H9 (cell line): ENCODE data around the gene TOPORS. TPM values are rescaled to one million over a fixed set of nuclear protein-coding genes. Genes with fewer than 3 reads are reported as not detected.
A peak's percentile ranks its signal among the peaks of the same experiment; 100 is the strongest.

Experiments used
- DNase-seq: peaks from one replicate; pipeline ENCODE4 v3.0.0-alpha.2; 2017
- H2AFZ ChIP-seq: one replicate; pipeline ENCODE4 v1.6.1; 2013; ENCODE audit warnings: mild to moderate bottlenecking, low read length, control low read depth, moderate library complexity
- H2AK5ac ChIP-seq: 2 replicates; pipeline ENCODE4 v1.6.1; 2013; ENCODE audit warnings: low read length, control low read depth, mixed read lengths; ENCODE audit not compliant: insufficient read length
- H2BK120ac ChIP-seq: one replicate; pipeline ENCODE4 v1.6.1; 2013; ENCODE audit warnings: low read depth, mild to moderate bottlenecking, low read length, control low read depth, inconsistent platforms; ENCODE audit not compliant: poor library complexity, severe bottlenecking
- H2BK12ac ChIP-seq: 2 replicates; pipeline ENCODE4 v1.6.1; 2013; ENCODE audit warnings: low read length, control low read depth, mixed read lengths, low read depth; ENCODE audit not compliant: insufficient read length
- H2BK15ac ChIP-seq: 2 replicates; pipeline ENCODE4 v1.6.1; 2013; ENCODE audit warnings: low read depth, low read length, control low read depth
- H2BK20ac ChIP-seq: one replicate; pipeline ENCODE4 v1.6.1; 2013; ENCODE audit warnings: low read depth, mild to moderate bottlenecking, low read length, control low read depth, inconsistent platforms; ENCODE audit not compliant: poor library complexity, severe bottlenecking
- H2BK5ac ChIP-seq: 2 replicates; pipeline ENCODE4 v1.6.1; 2013; ENCODE audit warnings: low read length, control low read depth, mixed read lengths; ENCODE audit not compliant: insufficient read length
- H3K14ac ChIP-seq: 2 replicates; pipeline ENCODE4 v1.6.1; 2013; ENCODE audit warnings: low read length, control low read depth; ENCODE audit not compliant: insufficient read depth
- H3K18ac ChIP-seq: 2 replicates; pipeline ENCODE4 v1.6.1; 2013; ENCODE audit warnings: low read depth, mild to moderate bottlenecking, mixed read lengths, low read length, control low read depth; ENCODE audit not compliant: insufficient read length
- H3K23ac ChIP-seq: 2 replicates; pipeline ENCODE4 v1.6.1; 2013; ENCODE audit warnings: low read length, control low read depth, mixed read lengths, low read depth; ENCODE audit not compliant: insufficient read length
- H3K23me2 ChIP-seq: 2 replicates; pipeline ENCODE4 v1.6.1; 2013; ENCODE audit warnings: low read depth, mild to moderate bottlenecking, mixed read lengths, low read length, control low read depth; ENCODE audit not compliant: insufficient read length, poor library complexity, severe bottlenecking
- H3K27ac ChIP-seq: 2 replicates; pipeline ENCODE4 v1.5.1; 2013; ENCODE audit warnings: low read length, control low read depth, mixed read lengths, low read depth; ENCODE audit not compliant: insufficient read length
- H3K27me3 ChIP-seq: 2 replicates; pipeline ENCODE4 v1.6.1; 2013; ENCODE audit warnings: low read length, control low read depth, inconsistent platforms; ENCODE audit not compliant: insufficient read depth
- H3K4ac ChIP-seq: 2 replicates; pipeline ENCODE4 v1.6.1; 2013; ENCODE audit warnings: low read depth, mild to moderate bottlenecking, control low read depth, inconsistent platforms, low read length, moderate library complexity
- H3K4me1 ChIP-seq: 2 replicates; pipeline ENCODE4 v1.6.1; 2013; ENCODE audit warnings: low read length, control low read depth, inconsistent platforms; ENCODE audit not compliant: insufficient read depth
- H3K4me2 ChIP-seq: 2 replicates; pipeline ENCODE4 v1.6.1; 2013; ENCODE audit warnings: low read length, control low read depth, mixed read lengths; ENCODE audit not compliant: insufficient read length, insufficient read depth
- H3K56ac ChIP-seq: 2 replicates; pipeline ENCODE4 v1.6.1; 2013; ENCODE audit warnings: low read depth, mild to moderate bottlenecking, mixed read lengths, low read length, control low read depth; ENCODE audit not compliant: insufficient read length
- H3K79me1 ChIP-seq: 2 replicates; pipeline ENCODE4 v1.6.1; 2013; ENCODE audit warnings: low read depth, mild to moderate bottlenecking, moderate library complexity, low read length, control low read depth, inconsistent platforms; ENCODE audit not compliant: insufficient read depth, poor library complexity, severe bottlenecking
- H3K79me2 ChIP-seq: 2 replicates; pipeline ENCODE4 v1.6.1; 2013; ENCODE audit warnings: low read length, control low read depth, inconsistent platforms; ENCODE audit not compliant: insufficient read depth
- H3K9ac ChIP-seq: 2 replicates; pipeline ENCODE4 v1.6.1; 2013; ENCODE audit warnings: low read length, control low read depth, mixed read lengths; ENCODE audit not compliant: insufficient read length; ENCODE audit errors: extremely low read depth
- H3K9me3 ChIP-seq: one replicate; pipeline ENCODE4 v1.6.1; 2013; ENCODE audit warnings: low read depth, low read length, inconsistent platforms; ENCODE audit not compliant: control insufficient read depth
- H3T11ph ChIP-seq: one replicate; pipeline ENCODE4 v1.6.1; 2013; ENCODE audit warnings: mild to moderate bottlenecking, low read length, control low read depth, inconsistent platforms
- H4K20me1 ChIP-seq: one replicate; pipeline ENCODE4 v1.6.1; 2013; ENCODE audit not compliant: control insufficient read depth, insufficient read length, insufficient read depth
- H4K5ac ChIP-seq: 2 replicates; pipeline ENCODE4 v1.6.1; 2013; ENCODE audit warnings: low read depth, mild to moderate bottlenecking, mixed read lengths, low read length, control low read depth; ENCODE audit not compliant: insufficient read length
- H4K8ac ChIP-seq: replicated peaks from 2 replicates; pipeline ENCODE4 v1.6.1; 2013; ENCODE audit warnings: low read length, control low read depth, mixed read lengths, low read depth; ENCODE audit not compliant: insufficient read length
- H4K91ac ChIP-seq: 2 replicates; pipeline ENCODE4 v1.6.1; 2013; ENCODE audit warnings: low read depth, mild to moderate bottlenecking, moderate library complexity, mixed read lengths, low read length, control low read depth; ENCODE audit not compliant: insufficient read length
- H3K27ac Mint-ChIP-seq, 3 experiments: 2 replicates in 2 of 3; 3 replicates in 1 of 3; pipeline ENCODE4 v1.8.0; 2020 to 2021; ENCODE audit warnings: mixed read lengths in 3 of 3, mild to moderate bottlenecking in 1 of 3, moderate library complexity in 1 of 3
- H3K27me3 Mint-ChIP-seq: 2 replicates; pipeline ENCODE4 v1.8.0; 2021; ENCODE audit warnings: low read depth, mild to moderate bottlenecking, moderate library complexity, mixed read lengths
- H3K36me3 Mint-ChIP-seq, 3 experiments: 2 replicates in 2 of 3; 3 replicates in 1 of 3; pipeline ENCODE4 v1.8.0; 2020 to 2021; ENCODE audit warnings: low read depth in 3 of 3, mixed read lengths in 3 of 3; ENCODE audit not compliant: insufficient read depth in 1 of 3
- H3K4me1 Mint-ChIP-seq, 2 experiments: 2 replicates each; pipeline ENCODE4 v1.8.0; 2020; ENCODE audit warnings: mixed read lengths in 2 of 2
- H3K4me3 Mint-ChIP-seq, 2 experiments: 2 replicates in 1 of 2; 3 replicates in 1 of 2; pipeline ENCODE4 v1.8.0; 2020 to 2021; ENCODE audit warnings: mild to moderate bottlenecking in 2 of 2, mixed read lengths in 2 of 2, moderate library complexity in 1 of 2
- H3K9me3 Mint-ChIP-seq, 2 experiments: 2 replicates in 1 of 2; 3 replicates in 1 of 2; pipeline ENCODE4 v1.8.0; 2020; ENCODE audit warnings: mild to moderate bottlenecking in 2 of 2, mixed read lengths in 2 of 2, moderate library complexity in 1 of 2
- WGBS: extraction: QIAGEN DNeasy Blood & Tissue Kit; methylation state at CpG from one replicate; pipeline ENCODE4 v1.1.7; 2013; ENCODE audit warnings: missing lambda C conversion rate, low lambda C conversion rate, mixed read lengths; ENCODE audit not compliant: insufficient read length; ENCODE audit errors: extremely low coverage; 5-methylcytosine and 5-hydroxymethylcytosine counted together
- total RNA-seq: library from RNA; stranded (reverse); gene quantifications from 2 replicates; pipeline ENCODE4 v1.2.1, GENCODE V29; 2021
- TF ChIP-seq, protein P1 (sequence below): fragments of 200-600 bp; sonication (generic); conservative IDR thresholded peaks from 3 replicates; pipeline ENCODE4 v1.8.0; 2021; ENCODE audit warnings: antibody characterized with exemption, mild to moderate bottlenecking

The TOPORS gene
- total RNA-seq, 1 experiment from 2014 or later, result 31.9 TPM

- no peak within 1 kb of the TSS for H2AK5ac ChIP-seq
- peak within 1 kb of the TSS; percentile 85 for H3K9ac ChIP-seq
- H3K9me3 Mint-ChIP-seq, result no peaks in the 10 kb centered on the region
- no peak within 1 kb of the TSS for H2AFZ ChIP-seq
- peaks cover 9 to 10% (median 9%) of the 10 kb centered on the region in 3 experiments; a peak in 6 of 7 replicates for H3K36me3 Mint-ChIP-seq
- no peak within 1 kb of the TSS for H2BK15ac ChIP-seq
- no peak within 1 kb of the TSS for H4K91ac ChIP-seq
- H3K4ac ChIP-seq, result no peak within 1 kb of the TSS; the same call in 1 of the 2 replicates
- no peaks in the 10 kb centered on the region for H3K4me1 ChIP-seq
- H4K8ac ChIP-seq, result no peak within 1 kb of the TSS
- H3K79me1 ChIP-seq, result peaks cover 3% of the 10 kb centered on the region
- no peak within 1 kb of the TSS for H2BK20ac ChIP-seq
- H3K4me3 Mint-ChIP-seq, result peak within 1 kb of the TSS; percentile 99 to 100
- peaks cover 9 to 15% of the 10 kb centered on the region in 2 experiments for H3K4me1 Mint-ChIP-seq
- no peak within 1 kb of the TSS for H3K56ac ChIP-seq
- peaks cover 9% of the 10 kb centered on the region; the same call in 1 of the 2 replicates for H3K79me2 ChIP-seq
- DNase-seq, result peak; percentile 95
- peak within 1 kb of the TSS; percentile 70 for H3K4me2 ChIP-seq
- TF ChIP-seq, protein P1, sequence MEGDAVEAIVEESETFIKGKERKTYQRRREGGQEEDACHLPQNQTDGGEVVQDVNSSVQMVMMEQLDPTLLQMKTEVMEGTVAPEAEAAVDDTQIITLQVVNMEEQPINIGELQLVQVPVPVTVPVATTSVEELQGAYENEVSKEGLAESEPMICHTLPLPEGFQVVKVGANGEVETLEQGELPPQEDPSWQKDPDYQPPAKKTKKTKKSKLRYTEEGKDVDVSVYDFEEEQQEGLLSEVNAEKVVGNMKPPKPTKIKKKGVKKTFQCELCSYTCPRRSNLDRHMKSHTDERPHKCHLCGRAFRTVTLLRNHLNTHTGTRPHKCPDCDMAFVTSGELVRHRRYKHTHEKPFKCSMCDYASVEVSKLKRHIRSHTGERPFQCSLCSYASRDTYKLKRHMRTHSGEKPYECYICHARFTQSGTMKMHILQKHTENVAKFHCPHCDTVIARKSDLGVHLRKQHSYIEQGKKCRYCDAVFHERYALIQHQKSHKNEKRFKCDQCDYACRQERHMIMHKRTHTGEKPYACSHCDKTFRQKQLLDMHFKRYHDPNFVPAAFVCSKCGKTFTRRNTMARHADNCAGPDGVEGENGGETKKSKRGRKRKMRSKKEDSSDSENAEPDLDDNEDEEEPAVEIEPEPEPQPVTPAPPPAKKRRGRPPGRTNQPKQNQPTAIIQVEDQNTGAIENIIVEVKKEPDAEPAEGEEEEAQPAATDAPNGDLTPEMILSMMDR, result no peak
- H2BK5ac ChIP-seq, result no peak within 1 kb of the TSS
- peak within 1 kb of the TSS; percentile 64; the same call in 1 of the 2 replicates for H3K14ac ChIP-seq
- no peak within 1 kb of the TSS for H4K5ac ChIP-seq
- no peaks in the 10 kb centered on the region for H3K9me3 ChIP-seq
- peak within 1 kb of the TSS; percentile 81 for H3K18ac ChIP-seq
- H3K23me2 ChIP-seq, result peaks cover 5% of the 10 kb centered on the region
- peak within 1 kb of the TSS; percentile 98 to 99 (median 99) for H3K27ac Mint-ChIP-seq
- no peaks in the 10 kb centered on the region for H4K20me1 ChIP-seq
- H3K27ac ChIP-seq, result peak within 1 kb of the TSS; percentile 53
- no peak within 1 kb of the TSS for H3K23ac ChIP-seq
- no peak within 1 kb of the TSS for H3T11ph ChIP-seq
- no peak within 1 kb of the TSS for H2BK12ac ChIP-seq
- H3K27me3 ChIP-seq, result no peaks in the 10 kb centered on the region
- H3K27me3 Mint-ChIP-seq, result peaks cover 1% of the 10 kb centered on the region; the same call in 1 of the 2 replicates
- no CpG with 5 or more reads among the region's 36 CpGs for WGBS
- H2BK120ac ChIP-seq, result peak within 1 kb of the TSS; percentile 83
Observed at GRCh38 chr9:32572900-32573523, 20.6 kb upstream of the TOPORS start, which contains the start of gene NDUFB6. Gene NDUFB6, minus strand, starts transcription at chr9:32573159. Its CDS starts 99 bp downstream, at chr9:32573060.
